ENCODE measurements around the gene FAM234B.

DNA sequence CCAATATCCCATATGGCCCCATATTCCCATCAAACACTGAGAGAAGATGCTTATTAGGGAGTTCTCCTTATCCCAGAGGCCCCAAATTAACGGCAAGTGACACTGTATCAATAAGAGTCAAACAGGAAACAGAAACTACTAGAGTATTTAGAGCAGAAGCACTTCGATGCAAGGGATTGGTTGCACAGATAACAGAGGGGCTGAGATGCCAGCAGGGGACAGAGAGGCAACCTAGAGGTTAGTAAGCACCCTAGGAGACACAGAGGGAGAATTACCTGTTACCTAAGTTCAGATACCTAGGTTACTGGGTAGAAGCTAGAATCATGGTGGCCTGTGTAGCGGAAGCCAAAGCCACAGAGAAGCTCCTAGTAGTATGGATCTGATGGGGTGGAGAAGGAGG is 47.0 kb upstream of the FAM234B start:
- TF ChIP-seq EP300 (IDR thresholded peaks at IDR 0.05; ENCODE audit: low read depth) (no peak), POLR2A (IDR thresholded peaks at IDR 0.05) (no peak)
- TF ChIP-seq, protein P1, sequence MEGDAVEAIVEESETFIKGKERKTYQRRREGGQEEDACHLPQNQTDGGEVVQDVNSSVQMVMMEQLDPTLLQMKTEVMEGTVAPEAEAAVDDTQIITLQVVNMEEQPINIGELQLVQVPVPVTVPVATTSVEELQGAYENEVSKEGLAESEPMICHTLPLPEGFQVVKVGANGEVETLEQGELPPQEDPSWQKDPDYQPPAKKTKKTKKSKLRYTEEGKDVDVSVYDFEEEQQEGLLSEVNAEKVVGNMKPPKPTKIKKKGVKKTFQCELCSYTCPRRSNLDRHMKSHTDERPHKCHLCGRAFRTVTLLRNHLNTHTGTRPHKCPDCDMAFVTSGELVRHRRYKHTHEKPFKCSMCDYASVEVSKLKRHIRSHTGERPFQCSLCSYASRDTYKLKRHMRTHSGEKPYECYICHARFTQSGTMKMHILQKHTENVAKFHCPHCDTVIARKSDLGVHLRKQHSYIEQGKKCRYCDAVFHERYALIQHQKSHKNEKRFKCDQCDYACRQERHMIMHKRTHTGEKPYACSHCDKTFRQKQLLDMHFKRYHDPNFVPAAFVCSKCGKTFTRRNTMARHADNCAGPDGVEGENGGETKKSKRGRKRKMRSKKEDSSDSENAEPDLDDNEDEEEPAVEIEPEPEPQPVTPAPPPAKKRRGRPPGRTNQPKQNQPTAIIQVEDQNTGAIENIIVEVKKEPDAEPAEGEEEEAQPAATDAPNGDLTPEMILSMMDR (IDR thresholded peaks at IDR 0.05): no peak
